HepG2 (cell line): ENCODE data around the gene MC4R. TPM values are rescaled to one million over a fixed set of nuclear protein-coding genes. Genes with fewer than 3 reads are reported as not detected.

Experiments used
- ATAC-seq: fragments of 200-7000 bp; cut with Tn5 transposase; 3 replicates; pipeline ENCODE4 v1.9.1; 2020; ENCODE audit warnings: mild to moderate bottlenecking, moderate library complexity
- BruUV-seq: library from RNA; stranded (reverse); fragments of 400-500 nt; replicated peaks from 2 replicates; lab custom pipeline; 2021; lab: Mats Ljungman, UMichigan
- CTCF ChIA-PET: fragments of 300-600 bp; formaldehyde crosslinking; extraction: SDS; loops from one replicate; lab custom pipeline; 2021; ENCODE audit warnings: low total read pairs, inconsistent platforms, low intra/inter-chr PET ratio; lab: Yijun Ruan, JAX
- POLR2A ChIA-PET: fragments of 350-600 bp; sonication (Branson Sonifier 250); formaldehyde crosslinking; loops from one replicate; lab custom pipeline; 2020; ENCODE audit warnings: antibody characterized with exemption, inconsistent platforms; lab: Yijun Ruan, JAX
- DNase-seq: peaks from one replicate; pipeline ENCODE4 v3.0.0-alpha.2; 2015; ENCODE audit warnings: low spot score
- FAIRE-seq: peaks from 3 replicates; lab custom pipeline; 2011; peaks lifted over from hg19 to GRCh38; lab: Jason Lieb, UNC
- H2AFZ ChIP-seq: one replicate; pipeline ENCODE4 v1.6.1; 2011; ENCODE audit warnings: low read length, inconsistent platforms
- H3K27ac ChIP-seq: fragments of 300-600 bp; 3 replicates; pipeline ENCODE4 v1.8.0; 2011; ENCODE audit warnings: mixed run types, mild to moderate bottlenecking, mixed read lengths, low read length, inconsistent platforms; ENCODE audit not compliant: insufficient read depth; ENCODE audit errors: extremely low read length
- H3K27me3 ChIP-seq, 2 experiments: fragments of 200-600 bp in 1 of 2; 2 replicates in 1 of 2; 3 replicates in 1 of 2; pipeline versions ENCODE4 v1.6.0 to v1.8.0; 2011; ENCODE audit warnings: low read length in 2 of 2, mild to moderate bottlenecking in 2 of 2, moderate library complexity in 2 of 2, inconsistent platforms in 1 of 2; ENCODE audit not compliant: insufficient read depth in 2 of 2, control insufficient read depth in 1 of 2
- H3K36me3 ChIP-seq, 2 experiments: fragments of 200-600 bp in 1 of 2; replicated peaks in 1 of 2; 2 replicates in 1 of 2; 3 replicates in 1 of 2; pipeline versions ENCODE4 v1.5.1 to v1.8.0; 2011; ENCODE audit warnings: low read length in 2 of 2, inconsistent platforms in 1 of 2; ENCODE audit not compliant: insufficient read depth in 2 of 2, control insufficient read depth in 1 of 2
- H3K4me1 ChIP-seq: 2 replicates; pipeline ENCODE4 v1.5.1; 2012; ENCODE audit warnings: low read length, inconsistent platforms; ENCODE audit not compliant: insufficient read depth
- H3K4me2 ChIP-seq: 2 replicates; pipeline ENCODE4 v1.6.0; 2011; ENCODE audit warnings: low read depth, low read length, inconsistent platforms
- H3K4me3 ChIP-seq, 3 experiments: fragments of 200-600 bp in 1 of 3; sonication (generic), shearing (Covaris generic) in 1 of 3; replicated peaks in 1 of 3; 2 replicates each; pipeline ENCODE4 v1.5.1; 2011 to 2016; ENCODE audit warnings: low read length in 3 of 3, inconsistent platforms in 2 of 3, low read depth in 2 of 3, mild to moderate bottlenecking in 2 of 3, control low read depth in 1 of 3, mixed read lengths in 1 of 3; ENCODE audit not compliant: insufficient read depth in 1 of 3
- H3K79me2 ChIP-seq: one replicate; pipeline ENCODE4 v1.6.1; 2011; ENCODE audit warnings: low read length, inconsistent platforms; ENCODE audit not compliant: insufficient read depth
- H3K9ac ChIP-seq: 2 replicates; pipeline ENCODE4 v1.6.0; 2011; ENCODE audit warnings: mild to moderate bottlenecking, low read depth, low read length, inconsistent platforms; ENCODE audit not compliant: insufficient read depth
- H3K9me3 ChIP-seq: 2 replicates; pipeline ENCODE4 v1.5.1; 2012; ENCODE audit warnings: mild to moderate bottlenecking, low read length
- H4K20me1 ChIP-seq: 2 replicates; pipeline ENCODE4 v1.6.0; 2011; ENCODE audit warnings: inconsistent platforms, mild to moderate bottlenecking, low read length, moderate library complexity; ENCODE audit not compliant: insufficient read depth
- CERS6 ChIP-seq: sonication (generic); formaldehyde crosslinking; IDR thresholded peaks from 2 replicates; pipeline ENCODE4 v1.5.0; 2020; ENCODE audit warnings: missing genetic modification reagents
- NFATC3 ChIP-seq: sonication (generic); formaldehyde crosslinking; IDR thresholded peaks from 2 replicates; pipeline ENCODE4 v1.5.1; 2020; ENCODE audit warnings: mild to moderate bottlenecking, missing genetic modification reagents
- RERE ChIP-seq: IDR thresholded peaks from 2 replicates; pipeline ENCODE4 v1.6.1; 2016; ENCODE audit warnings: low read depth, missing genetic modification reagents, missing compliant biosample characterization
- TARDBP ChIP-seq: sonication (generic); formaldehyde crosslinking; IDR thresholded peaks from 2 replicates; pipeline ENCODE4 v1.8.0; 2022; ENCODE audit warnings: mild to moderate bottlenecking, missing genetic modification reagents
- TBL1XR1 ChIP-seq: fragments of 150-350 bp; IDR thresholded peaks from 2 replicates; pipeline ENCODE4 v1.6.1; 2014; ENCODE audit warnings: borderline replicate concordance, low read length; ENCODE audit not compliant: partially characterized antibody
- ZNF205 ChIP-seq: IDR thresholded peaks from 2 replicates; pipeline ENCODE4 v1.6.1; 2018; ENCODE audit warnings: missing biosample characterization, missing genetic modification reagents
- ZNF484 ChIP-seq: sonication (generic); formaldehyde crosslinking; IDR thresholded peaks from 2 replicates; pipeline ENCODE4 v1.5.1; 2020; ENCODE audit warnings: mild to moderate bottlenecking, low read depth, missing genetic modification reagents, borderline replicate concordance
- ZNF546 ChIP-seq: sonication (generic); formaldehyde crosslinking; conservative IDR thresholded peaks from 2 replicates; pipeline ENCODE4 v1.8.1; 2023; ENCODE audit warnings: mild to moderate bottlenecking, missing genetic modification reagents
- WGBS: methylation state at CpG from one replicate; pipeline ENCODE4 v1.1.6; 2017; ENCODE audit warnings: low lambda C conversion rate; 5-methylcytosine and 5-hydroxymethylcytosine counted together
- in situ Hi-C: cut with HindIII; loops from 2 replicates; pipeline ENCODE4 v1.10.0; 2017; ENCODE audit warnings: low pct_unique_long_range_greater_than_20kb; ENCODE audit not compliant: extremely low pct_ligation_motif_present
- intact Hi-C: fragments of 100-400 bp; cut with micrococcal nuclease; formaldehyde crosslinking; loops from one replicate; pipeline ENCODE4 v1.10.0; 2022; ENCODE audit not compliant: unreplicated experiment
- polyA plus RNA-seq, 8 experiments: library from polyadenylated mRNA; depleted of rRNA in 3 of 8; stranded (reverse) in 7 of 8; unstranded in 1 of 8; fragments of >200 nt; fragmentation: Illumina TruSeq in 4 of 8; extraction: Trizol in 4 of 8; gene quantifications; 2 replicates each; pipeline versions ENCODE4 v1.2.1 to v1.2.3, GENCODE V29; 2011 to 2016; ENCODE audit warnings: low read depth in 4 of 8, missing spikeins in 1 of 8, mixed read lengths in 1 of 8; ENCODE audit not compliant: insufficient read depth in 1 of 8
- total RNA-seq, 5 experiments: library from RNA; depleted of rRNA; stranded (reverse); fragments of >200 nt; fragmentation: Illumina TruSeq; extraction: Trizol; gene quantifications; 2 replicates each; pipeline ENCODE4 v1.2.3, GENCODE V29; 2016; ENCODE audit warnings: low read depth in 1 of 5
- TF ChIP-seq, protein P1 (sequence below): IDR thresholded peaks from 2 replicates; pipeline ENCODE4 v1.6.1; 2012; ENCODE audit warnings: low read length, improper control_type of control experiment

MC4R gene
- total and polyA plus RNA-seq, 2 of the 13 experiments (the other 11 are each of a cell fraction or from before 2014, with no cell fraction given): not detected

DNA sequence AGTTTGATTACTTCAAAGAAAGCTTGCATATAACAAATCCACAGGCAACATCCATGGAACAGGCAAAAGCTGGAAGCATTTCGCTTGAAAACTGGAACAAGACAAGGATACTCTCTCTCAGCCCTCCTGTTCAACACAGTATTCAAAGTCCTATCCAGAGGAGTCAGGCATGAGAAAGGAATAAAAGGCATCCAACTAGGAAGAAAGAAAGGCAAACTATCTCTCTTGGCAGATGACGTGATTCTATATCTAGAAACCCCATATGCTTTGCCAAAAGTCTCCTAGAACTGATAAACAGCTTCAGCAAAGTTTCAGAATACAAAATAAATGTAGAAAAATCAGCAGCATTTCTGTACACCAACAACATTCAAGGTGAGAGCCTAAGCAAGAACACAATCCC is 34.1 kb upstream of the MC4R start:
- Histone ChIP-seq H2AFZ (no peak overlapping the region), H3K9ac (no peak overlapping the region)

More for the DNA sequence above, 34.1 kb upstream of the MC4R start:
- Histone ChIP-seq H3K4me3 (no peak overlapping the region), H3K36me3 (no peaks in the 10 kb centered on the region), H3K27me3 (no peaks in the 10 kb centered on the region), H3K79me2 (no peaks in the 10 kb centered on the region), H3K4me1 (no peaks in the 10 kb centered on the region), H4K20me1 (no peaks in the 10 kb centered on the region), H3K4me2 (no peak overlapping the region), H3K9me3 (no peaks in the 10 kb centered on the region), H3K27ac (no peak overlapping the region)
- ATAC-seq (no peak), FAIRE-seq (no peak), DNase-seq (no peak)
- intact Hi-C loops (no loop called here), in situ Hi-C loops (no loop called here)
- CTCF ChIA-PET: no interaction called here
- BruUV-seq: no TSS peak
- TF ChIP-seq RERE (CRISPR knock-in tag): no peak
- no peak for TF ChIP-seq ZNF546
- TF ChIP-seq ZNF205 (CRISPR knock-in tag): no peak
- TF ChIP-seq, protein P1, sequence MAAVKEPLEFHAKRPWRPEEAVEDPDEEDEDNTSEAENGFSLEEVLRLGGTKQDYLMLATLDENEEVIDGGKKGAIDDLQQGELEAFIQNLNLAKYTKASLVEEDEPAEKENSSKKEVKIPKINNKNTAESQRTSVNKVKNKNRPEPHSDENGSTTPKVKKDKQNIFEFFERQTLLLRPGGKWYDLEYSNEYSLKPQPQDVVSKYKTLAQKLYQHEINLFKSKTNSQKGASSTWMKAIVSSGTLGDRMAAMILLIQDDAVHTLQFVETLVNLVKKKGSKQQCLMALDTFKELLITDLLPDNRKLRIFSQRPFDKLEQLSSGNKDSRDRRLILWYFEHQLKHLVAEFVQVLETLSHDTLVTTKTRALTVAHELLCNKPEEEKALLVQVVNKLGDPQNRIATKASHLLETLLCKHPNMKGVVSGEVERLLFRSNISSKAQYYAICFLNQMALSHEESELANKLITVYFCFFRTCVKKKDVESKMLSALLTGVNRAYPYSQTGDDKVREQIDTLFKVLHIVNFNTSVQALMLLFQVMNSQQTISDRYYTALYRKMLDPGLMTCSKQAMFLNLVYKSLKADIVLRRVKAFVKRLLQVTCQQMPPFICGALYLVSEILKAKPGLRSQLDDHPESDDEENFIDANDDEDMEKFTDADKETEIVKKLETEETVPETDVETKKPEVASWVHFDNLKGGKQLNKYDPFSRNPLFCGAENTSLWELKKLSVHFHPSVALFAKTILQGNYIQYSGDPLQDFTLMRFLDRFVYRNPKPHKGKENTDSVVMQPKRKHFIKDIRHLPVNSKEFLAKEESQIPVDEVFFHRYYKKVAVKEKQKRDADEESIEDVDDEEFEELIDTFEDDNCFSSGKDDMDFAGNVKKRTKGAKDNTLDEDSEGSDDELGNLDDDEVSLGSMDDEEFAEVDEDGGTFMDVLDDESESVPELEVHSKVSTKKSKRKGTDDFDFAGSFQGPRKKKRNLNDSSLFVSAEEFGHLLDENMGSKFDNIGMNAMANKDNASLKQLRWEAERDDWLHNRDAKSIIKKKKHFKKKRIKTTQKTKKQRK: no peak
- no peak for TF ChIP-seq TARDBP (CRISPR knock-in tag)
- TF ChIP-seq ZNF484 (CRISPR knock-in tag): no peak
- TF ChIP-seq NFATC3 (CRISPR knock-in tag): no peak
- no peak for TF ChIP-seq TBL1XR1
- no peak for TF ChIP-seq CERS6 (CRISPR knock-in tag)
- 0% methylated on average over 2 of the region's 2 CpGs for WGBS
- POLR2A ChIA-PET: no interaction called here
